GM23338 (cell line): ENCODE measurements around the gene AKIP1.

ENCODE experiments used
- POLR2AphosphoS5 ChIP-seq: IDR thresholded peaks from 2 replicates; pipeline ENCODE4 v1.6.1; 2016; ENCODE audit warnings: antibody characterized with exemption, low read depth
- TF ChIP-seq, protein P1 (sequence below), 2 experiments: fragments of 200-600 bp in 1 of 2; sonication (generic) in 1 of 2; conservative IDR thresholded peaks; 2 replicates each; pipeline versions ENCODE4 v1.5.1 to v1.6.1; 2016 to 2017; ENCODE audit warnings: antibody characterized with exemption in 2 of 2, low read depth in 2 of 2, mild to moderate bottlenecking in 2 of 2, moderate library complexity in 1 of 2

DNA sequence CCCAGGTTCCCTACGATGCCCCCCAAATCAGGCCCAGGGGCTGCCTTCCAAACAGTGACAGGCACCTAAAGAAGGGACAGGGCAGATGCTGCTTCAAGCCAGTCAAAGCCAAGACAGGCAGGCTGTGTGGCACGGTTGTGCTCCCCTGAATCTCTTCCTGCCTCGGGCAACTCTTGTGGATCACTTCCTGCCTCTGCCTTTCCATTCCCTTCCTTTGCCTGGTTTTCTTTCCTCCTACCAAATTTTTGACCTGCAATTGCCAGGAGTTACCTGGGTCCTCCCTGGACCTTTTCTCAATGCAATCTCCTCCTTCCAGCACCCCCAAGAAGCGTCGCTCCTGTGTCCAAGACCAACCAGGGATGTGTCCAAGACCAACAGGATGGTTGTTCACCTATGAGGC lies 16.2 kb downstream of the AKIP1 start:
- TF ChIP-seq POLR2AphosphoS5, result no peak
- TF ChIP-seq, protein P1, sequence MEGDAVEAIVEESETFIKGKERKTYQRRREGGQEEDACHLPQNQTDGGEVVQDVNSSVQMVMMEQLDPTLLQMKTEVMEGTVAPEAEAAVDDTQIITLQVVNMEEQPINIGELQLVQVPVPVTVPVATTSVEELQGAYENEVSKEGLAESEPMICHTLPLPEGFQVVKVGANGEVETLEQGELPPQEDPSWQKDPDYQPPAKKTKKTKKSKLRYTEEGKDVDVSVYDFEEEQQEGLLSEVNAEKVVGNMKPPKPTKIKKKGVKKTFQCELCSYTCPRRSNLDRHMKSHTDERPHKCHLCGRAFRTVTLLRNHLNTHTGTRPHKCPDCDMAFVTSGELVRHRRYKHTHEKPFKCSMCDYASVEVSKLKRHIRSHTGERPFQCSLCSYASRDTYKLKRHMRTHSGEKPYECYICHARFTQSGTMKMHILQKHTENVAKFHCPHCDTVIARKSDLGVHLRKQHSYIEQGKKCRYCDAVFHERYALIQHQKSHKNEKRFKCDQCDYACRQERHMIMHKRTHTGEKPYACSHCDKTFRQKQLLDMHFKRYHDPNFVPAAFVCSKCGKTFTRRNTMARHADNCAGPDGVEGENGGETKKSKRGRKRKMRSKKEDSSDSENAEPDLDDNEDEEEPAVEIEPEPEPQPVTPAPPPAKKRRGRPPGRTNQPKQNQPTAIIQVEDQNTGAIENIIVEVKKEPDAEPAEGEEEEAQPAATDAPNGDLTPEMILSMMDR (conservative IDR thresholded peaks at IDR 0.05; ENCODE audit: low read depth in 2 of 2), result no peak
